Measurements from ENCODE around the gene OR6Q1.
A peak's percentile ranks its signal among the peaks of the same experiment; 100 is the strongest.

Gene OR6Q1

DNA sequence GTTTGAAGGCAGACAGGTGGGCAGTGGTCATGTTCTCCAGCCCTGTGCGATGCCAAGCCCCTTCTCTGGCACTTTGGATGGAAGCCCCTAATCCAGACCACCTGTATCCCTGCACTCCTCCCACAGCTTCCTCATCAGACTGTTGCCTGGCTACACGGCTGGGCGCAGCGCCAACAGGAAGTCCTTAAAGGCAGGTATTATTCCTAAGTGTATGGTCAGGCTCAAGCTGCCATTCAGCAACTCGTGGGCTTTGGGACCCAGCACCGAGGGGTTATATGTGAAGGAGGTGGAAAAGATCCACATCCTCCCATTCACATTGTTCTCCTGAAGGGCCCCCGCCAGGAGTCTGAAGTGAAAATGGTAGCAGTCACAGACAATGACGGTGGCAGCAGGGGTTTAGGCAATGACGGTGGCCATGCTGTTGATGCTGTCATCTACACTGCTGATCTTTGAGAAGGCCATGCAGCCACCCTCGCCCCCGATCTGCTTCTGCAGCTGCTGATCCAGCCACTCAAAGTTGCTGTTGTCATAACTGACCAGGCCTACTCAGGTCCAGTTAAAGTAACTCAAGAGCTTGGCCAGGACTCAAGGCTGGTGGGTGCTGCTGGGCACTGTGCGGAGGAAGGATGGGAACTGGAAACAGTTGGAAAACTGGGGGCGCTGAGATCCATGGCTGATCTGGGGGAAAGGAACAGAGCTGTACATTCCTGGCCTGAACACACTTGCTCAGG is 27.7 kb downstream of the OR6Q1 start:
- DNase-seq (ENCODE audit: low read depth), result peak; percentile 8

DNA sequence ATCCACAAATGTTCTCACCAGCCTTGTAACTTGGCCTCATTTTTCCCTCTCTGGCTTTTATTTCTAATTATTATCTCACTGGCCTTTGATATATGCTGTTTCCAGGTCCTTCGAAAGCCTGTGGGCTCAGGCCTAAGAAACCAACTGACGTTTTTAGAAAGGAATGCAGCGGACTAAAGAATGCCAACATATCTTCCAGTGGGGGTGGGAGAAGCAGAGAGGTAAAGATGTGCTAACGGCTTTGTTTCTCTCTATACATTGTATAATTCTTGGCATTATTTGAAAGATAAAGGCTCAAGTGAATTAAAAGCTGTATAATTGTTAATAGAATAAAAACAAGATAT is 28.2 kb downstream of the OR6Q1 start:
- DNase-seq (ENCODE audit: low read depth), result peak; percentile 89

DNA sequence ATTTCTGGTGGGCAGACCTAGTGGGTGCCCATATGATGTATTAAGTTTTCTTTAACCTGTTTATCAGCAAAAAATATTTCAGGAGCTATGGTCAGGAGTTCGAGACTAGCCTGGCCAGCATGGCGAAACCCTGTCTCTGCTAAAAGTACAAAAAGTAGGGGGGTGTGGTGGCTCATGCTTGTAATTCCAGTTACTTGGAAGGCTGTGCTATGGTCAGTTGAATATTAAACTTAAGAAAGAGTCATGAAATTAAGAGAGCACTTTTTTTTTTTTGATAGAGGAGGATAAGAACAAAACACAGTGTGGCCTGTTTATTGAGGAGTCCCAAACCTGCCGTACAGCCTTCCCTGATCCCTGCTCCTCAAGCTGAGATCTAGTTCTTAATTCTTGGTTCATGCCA is 29.8 kb downstream of the OR6Q1 start:
- DNase-seq (ENCODE audit: low read depth), result no peak

DNA sequence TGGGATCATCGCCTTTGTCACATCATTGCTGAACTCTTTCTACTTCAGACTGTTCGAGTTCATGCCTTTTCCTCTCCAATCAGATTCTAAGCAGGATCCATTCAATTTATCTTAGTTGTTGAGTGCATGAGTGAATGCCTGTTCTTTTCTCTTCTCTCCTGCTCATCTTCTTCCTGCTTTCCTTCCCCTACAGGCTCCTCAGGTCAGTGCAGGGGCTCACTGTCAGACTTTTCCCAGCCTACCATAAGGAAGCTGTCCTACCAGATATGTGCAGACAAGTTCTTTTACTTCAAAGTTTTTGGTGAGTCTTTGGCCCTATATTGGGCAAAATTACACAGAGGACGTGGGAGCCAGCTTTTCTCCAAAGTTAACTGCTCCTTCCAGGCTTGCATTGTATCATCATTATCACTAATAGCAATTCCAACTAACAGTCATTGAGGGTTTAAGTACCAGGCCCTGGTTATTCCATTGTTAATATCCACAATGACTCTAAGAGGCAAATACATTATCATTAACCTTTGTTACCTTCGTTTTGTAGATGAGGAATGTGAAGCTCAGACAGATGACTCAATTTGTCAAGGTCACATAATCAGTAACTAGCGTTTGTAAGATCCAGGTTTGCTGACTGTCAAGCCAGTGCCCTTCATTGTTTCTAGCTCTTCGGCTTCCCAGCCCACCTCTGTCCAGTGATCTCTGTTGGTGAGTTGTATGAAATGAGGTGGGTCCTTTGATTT is 30.4 kb downstream of the OR6Q1 start:
- DNase-seq (ENCODE audit: low read depth), result peak; percentile 57

DNA sequence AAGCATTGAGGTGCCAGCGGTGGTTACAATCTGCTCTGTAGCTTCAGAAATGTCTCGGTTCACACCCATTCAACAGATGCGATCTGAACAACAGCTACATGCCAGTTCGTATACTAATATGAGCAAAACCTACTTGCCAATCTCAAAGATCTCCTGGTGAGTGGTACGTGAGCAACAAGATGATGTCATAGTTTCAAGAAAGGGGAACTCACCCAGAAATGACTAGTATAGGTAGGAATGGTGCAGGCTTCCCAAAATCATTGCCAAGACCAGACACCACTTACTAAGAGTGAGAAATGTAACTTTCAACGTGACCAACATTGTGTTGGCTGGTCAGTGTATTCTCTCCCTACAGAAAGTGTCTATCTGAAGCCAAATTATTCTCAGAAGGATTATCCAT is 31.1 kb downstream of the OR6Q1 start:
- peak; percentile 89 for DNase-seq (ENCODE audit: low read depth)

DNA sequence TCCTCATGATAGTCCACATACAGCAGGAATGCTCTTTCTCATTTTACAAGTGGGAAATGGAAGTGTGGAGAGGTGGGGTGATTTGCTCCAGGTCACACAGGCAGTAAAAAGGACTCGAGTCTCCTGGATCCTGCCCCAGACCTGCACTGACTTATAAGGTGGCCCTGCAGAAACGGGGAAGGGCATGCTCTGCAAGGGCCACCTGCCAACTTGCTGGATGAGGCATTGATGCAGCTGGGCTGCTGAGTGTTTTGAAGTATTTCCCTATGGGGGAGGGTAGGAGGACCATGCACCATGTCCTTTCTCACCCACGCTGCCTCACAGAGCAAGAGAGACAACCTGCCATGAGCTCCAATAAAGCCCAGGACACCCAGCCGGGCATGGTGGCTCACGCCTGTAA is 36.9 kb downstream of the OR6Q1 start:
- no peak for DNase-seq (ENCODE audit: low read depth)

DNA sequence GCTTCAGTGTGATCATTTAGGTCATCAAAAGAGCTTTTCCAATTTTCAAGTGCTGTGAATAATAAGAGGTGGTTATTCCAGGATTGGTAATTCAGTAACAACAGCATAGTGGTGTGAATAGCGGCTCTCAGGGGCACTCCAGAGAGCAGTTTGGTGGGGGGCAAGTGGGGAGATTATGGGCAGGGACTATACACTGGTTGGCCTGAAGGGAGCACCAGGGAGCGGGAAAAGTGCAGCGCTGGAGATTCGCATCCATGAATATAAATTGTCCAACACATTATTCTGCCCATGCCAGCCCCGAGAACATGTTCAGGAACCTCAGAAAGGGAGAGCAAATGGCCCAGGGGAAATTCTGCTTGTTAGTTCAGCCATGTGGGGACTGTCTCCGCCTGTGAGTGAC is 37.9 kb downstream of the OR6Q1 start:
- DNase-seq (ENCODE audit: low read depth), result no peak

DNA sequence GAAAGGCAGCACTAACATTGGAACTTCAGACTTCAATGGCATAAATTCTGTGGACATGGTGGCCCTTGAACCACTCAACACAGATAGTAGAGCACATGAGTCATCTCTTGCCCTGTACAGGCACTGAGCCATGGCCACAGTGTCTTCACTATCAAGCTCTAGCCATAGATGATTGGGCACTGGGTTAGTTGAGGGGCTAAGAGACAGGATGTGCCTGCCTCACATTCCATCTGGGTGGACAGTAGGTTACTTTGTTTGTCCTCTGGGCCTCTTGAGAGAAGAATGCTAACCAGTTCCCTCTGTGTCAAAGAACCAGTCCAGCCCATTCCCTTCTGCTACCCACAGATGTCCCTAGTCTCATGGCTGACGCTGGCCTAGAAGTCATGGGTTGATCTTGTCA is 39.8 kb downstream of the OR6Q1 start:
- no peak for DNase-seq (ENCODE audit: low read depth)

DNA sequence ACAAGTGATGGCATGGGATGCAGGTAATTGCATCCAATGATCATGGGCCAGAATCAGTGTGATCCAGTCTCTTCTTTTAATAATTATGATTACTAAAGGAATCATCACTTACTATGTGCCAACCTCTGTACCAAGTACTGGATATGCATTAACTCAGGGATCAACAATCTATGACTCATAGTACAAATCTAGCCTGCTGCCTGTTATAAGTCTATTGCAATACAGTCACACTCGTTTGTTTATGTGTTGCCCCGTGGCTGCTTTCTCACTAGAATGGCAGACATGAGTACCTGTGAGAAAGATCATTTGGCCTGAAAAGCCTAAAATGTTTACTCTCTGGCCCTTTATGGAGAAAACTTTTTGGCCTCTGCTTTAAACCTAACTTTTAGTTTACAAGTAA is 45.0 kb downstream of the OR6Q1 start:
- DNase-seq (ENCODE audit: low read depth), result peak; percentile 74

All from ELR (cell line).